Natural killer cell treated with Interleukin-12 subunit alpha and Interleukin-12 subunit beta and Interleukin-15 and Interleukin-18, amount 100 ng/mL, for 72 hours (primary cell): ENCODE data around the gene ACTR1B. TPM values are rescaled to one million over a fixed set of nuclear protein-coding genes. Genes with fewer than 3 reads are reported as not detected.
A peak's percentile ranks its signal among the peaks of the same experiment; 100 is the strongest.

ENCODE experiments used
- ATAC-seq, 2 donors: fragments of 150-1000 bp; cut with Tn5 transposase in 1 of 2; sonication (Bioruptor Pico), chemical (Tn5 transposase) in 1 of 2; 2 replicates each; pipeline ENCODE4 v1.10.0; 2021
- DNase-seq: peaks from one replicate; pipeline ENCODE4 v3.0.0; 2022; ENCODE audit warnings: low spot score
- H3K27ac Mint-ChIP-seq, 2 donors: 1 replicate in 1 of 2; 2 replicates in 1 of 2; pipeline ENCODE4 v1.8.0; 2022; ENCODE audit warnings: mixed read lengths in 2 of 2, mild to moderate bottlenecking in 1 of 2, moderate library complexity in 1 of 2
- H3K27me3 Mint-ChIP-seq, 2 donors: 1 replicate in 1 of 2; 2 replicates in 1 of 2; pipeline ENCODE4 v1.8.0; 2022; ENCODE audit warnings: mixed read lengths in 2 of 2
- H3K36me3 Mint-ChIP-seq: one replicate; pipeline ENCODE4 v1.8.0; 2022; ENCODE audit warnings: mixed read lengths
- H3K4me1 Mint-ChIP-seq, 2 donors: 1 replicate in 1 of 2; 2 replicates in 1 of 2; pipeline ENCODE4 v1.8.0; 2022; ENCODE audit warnings: low read depth in 2 of 2, mixed read lengths in 2 of 2, mild to moderate bottlenecking in 1 of 2
- H3K4me3 Mint-ChIP-seq: one replicate; pipeline ENCODE4 v1.8.0; 2022; ENCODE audit warnings: mixed read lengths
- H3K9me3 Mint-ChIP-seq: 2 replicates; pipeline ENCODE4 v1.8.0; 2022; ENCODE audit warnings: mixed read lengths
- total RNA-seq, 2 donors: library from RNA; stranded (reverse); gene quantifications; one replicate each; pipeline ENCODE4 v1.2.3, GENCODE V29; 2022

ACTR1B gene
- total RNA-seq, 2 donors from 2014 or later: 59.0 to 74.9 TPM

GRCh38 chr2:97659256-97660043 lies 4.4 kb downstream of the ACTR1B start:
- ATAC-seq (no peak), DNase-seq (no peak)
- Mint-ChIP-seq H3K4me3 (no peak overlapping the region), H3K27ac (no peak overlapping the region), H3K9me3 (no peaks in the 10 kb centered on the region), H3K27me3 (no peaks in the 10 kb centered on the region), H3K36me3 (no peaks in the 10 kb centered on the region), H3K4me1 (peaks cover 31 to 32% of the 10 kb centered on the region in 2 donors)

GRCh38 chr2:97658691-97659157 lies 5.1 kb downstream of the ACTR1B start:
- no peaks in the 10 kb centered on the region for H3K9me3 Mint-ChIP-seq
- no peak overlapping the region for H3K27ac Mint-ChIP-seq
- no peak overlapping the region for H3K4me3 Mint-ChIP-seq
- ATAC-seq (no peak), DNase-seq (no peak)
- H3K36me3 Mint-ChIP-seq: no peaks in the 10 kb centered on the region
- peaks cover 35 to 38% of the 10 kb centered on the region in 2 donors for H3K4me1 Mint-ChIP-seq
- H3K27me3 Mint-ChIP-seq: no peaks in the 10 kb centered on the region

GRCh38 chr2:97657986-97658690 lies 5.7 kb downstream of the ACTR1B start:
- no peak for ATAC-seq
- Mint-ChIP-seq H3K27ac (no peak overlapping the region), H3K9me3 (no peaks in the 10 kb centered on the region), H3K27me3 (no peaks in the 10 kb centered on the region), H3K4me3 (no peak overlapping the region), H3K4me1 (peaks cover 33 to 41% of the 10 kb centered on the region in 2 donors), H3K36me3 (no peaks in the 10 kb centered on the region)
- no peak for DNase-seq

- no peak overlapping the region for H3K4me3 Mint-ChIP-seq
- no peaks in the 10 kb centered on the region for H3K27me3 Mint-ChIP-seq
- no peaks in the 10 kb centered on the region for H3K9me3 Mint-ChIP-seq
- no peak for DNase-seq
- no peaks in the 10 kb centered on the region for H3K36me3 Mint-ChIP-seq
- H3K4me1 Mint-ChIP-seq: peaks cover 22 to 33% of the 10 kb centered on the region in 2 donors
- no peak overlapping the region for H3K27ac Mint-ChIP-seq
- ATAC-seq: no peak
Observed at GRCh38 chr2:97656905-97657587, 6.8 kb downstream of the ACTR1B start.

GRCh38 chr2:97656129-97656755 lies 7.6 kb downstream of the ACTR1B start:
- H3K4me1 Mint-ChIP-seq: peaks cover 14 to 26% of the 10 kb centered on the region in 2 donors
- H3K9me3 Mint-ChIP-seq: no peaks in the 10 kb centered on the region
- H3K4me3 Mint-ChIP-seq: no peak overlapping the region
- H3K36me3 Mint-ChIP-seq: no peaks in the 10 kb centered on the region
- ATAC-seq (no peak), DNase-seq (no peak)
- H3K27ac Mint-ChIP-seq: no peak overlapping the region
- H3K27me3 Mint-ChIP-seq: no peaks in the 10 kb centered on the region

- Mint-ChIP-seq H3K4me3 (no peak overlapping the region), H3K27me3 (no peaks in the 10 kb centered on the region), H3K36me3 (peaks cover 1% of the 10 kb centered on the region), H3K4me1 (peaks cover 15 to 21% of the 10 kb centered on the region in 2 donors), H3K9me3 (no peaks in the 10 kb centered on the region), H3K27ac (no peak overlapping the region)
- no peak for ATAC-seq
- DNase-seq: no peak
Observed at GRCh38 chr2:97654791-97655190, 9.1 kb downstream of the ACTR1B start.

- Mint-ChIP-seq H3K27me3 (no peaks in the 10 kb centered on the region), H3K36me3 (peaks cover 6% of the 10 kb centered on the region), H3K4me3 (no peak overlapping the region), H3K9me3 (no peaks in the 10 kb centered on the region), H3K4me1 (peaks cover 20 to 22% of the 10 kb centered on the region in 2 donors), H3K27ac (peak overlapping the region in 1 of 2 donors; percentile 26)
- peak in 1 of 2 donors; percentile 19 for ATAC-seq
- no peak for DNase-seq
Observed at GRCh38 chr2:97654309-97654708, 9.5 kb downstream of the ACTR1B start.

GRCh38 chr2:97653874-97654273 lies 10.0 kb downstream of the ACTR1B start:
- Mint-ChIP-seq H3K4me3 (no peak overlapping the region), H3K27me3 (no peaks in the 10 kb centered on the region), H3K9me3 (no peaks in the 10 kb centered on the region), H3K4me1 (peaks cover 20 to 22% of the 10 kb centered on the region in 2 donors), H3K27ac (peak overlapping the region in 1 of 2 donors; percentile 26), H3K36me3 (peaks cover 8% of the 10 kb centered on the region)
- no peak for ATAC-seq
- DNase-seq: no peak

- no peak for ATAC-seq
- Mint-ChIP-seq H3K4me1 (peaks cover 20 to 22% of the 10 kb centered on the region in 2 donors), H3K4me3 (no peak overlapping the region), H3K27ac (peak overlapping the region in 1 of 2 donors; percentile 26), H3K9me3 (no peaks in the 10 kb centered on the region), H3K27me3 (no peaks in the 10 kb centered on the region), H3K36me3 (peaks cover 11% of the 10 kb centered on the region)
- no peak for DNase-seq
Observed at GRCh38 chr2:97653473-97653872, 10.4 kb downstream of the ACTR1B start.

- Mint-ChIP-seq H3K4me3 (no peak overlapping the region), H3K27me3 (no peaks in the 10 kb centered on the region), H3K4me1 (peaks cover 30 to 31% of the 10 kb centered on the region in 2 donors), H3K27ac (no peak overlapping the region), H3K9me3 (no peaks in the 10 kb centered on the region), H3K36me3 (peaks cover 26% of the 10 kb centered on the region)
- ATAC-seq (no peak), DNase-seq (no peak)
Observed at GRCh38 chr2:97651114-97651513, 12.7 kb downstream of the ACTR1B start.

- DNase-seq (no peak), ATAC-seq (no peak)
- Mint-ChIP-seq H3K4me1 (peaks cover 20 to 23% of the 10 kb centered on the region in 2 donors), H3K36me3 (peaks cover 26% of the 10 kb centered on the region), H3K9me3 (no peaks in the 10 kb centered on the region), H3K27me3 (peaks cover 0 to 3% of the 10 kb centered on the region in 2 donors), H3K4me3 (peak overlapping the region; percentile 95), H3K27ac (peak overlapping the region; percentile 90 to 99)
Observed at GRCh38 chr2:97646977-97647376, 16.9 kb downstream of the ACTR1B start.

GRCh38 chr2:97645695-97646629 lies 17.9 kb downstream of the ACTR1B start, which contains the start of gene COX5B:
TSS of gene COX5B (plus strand) at chr2:97646062. CDS start at chr2:97646087, 25 bp downstream.
- Mint-ChIP-seq H3K4me3 (peak within 1 kb of the TSS; percentile 95), H3K27me3 (peaks cover 0 to 3% of the 10 kb centered on the region in 2 donors), H3K4me1 (peaks cover 20 to 23% of the 10 kb centered on the region in 2 donors), H3K9me3 (no peaks in the 10 kb centered on the region), H3K36me3 (peaks cover 26% of the 10 kb centered on the region), H3K27ac (peak within 1 kb of the TSS; percentile 90 to 99)
- DNase-seq: peak; percentile 100
- ATAC-seq: peak; percentile 99 to 100
